ENCODE results near the gene CTSO. TPM values are rescaled to one million over a fixed set of nuclear protein-coding genes. Genes with fewer than 3 reads are reported as not detected.

Gene CTSO
- total and polyA plus RNA-seq, 2 of the 8 experiments (the other 6 are each of a cell fraction or from before 2014, with no cell fraction given) = 0.39 to 0.41 TPM

- Histone ChIP-seq H4K5ac (ENCODE audit: insufficient read length, low read depth, low read length) (no peak overlapping the region), H4K91ac (replicated peaks; ENCODE audit: insufficient read length, low read length) (no peak overlapping the region), H2AFZ (ENCODE audit: low read length) (no peak overlapping the region), H3K56ac (replicated peaks; ENCODE audit: insufficient read length, low read depth, low read length) (no peak overlapping the region), H3K27me3 (replicated peaks in 1 of 4; ENCODE audit: control insufficient read depth in 3 of 4, extremely low read depth in 1 of 4, insufficient read depth in 3 of 4, low read length in 3 of 4) (no peaks in the 10 kb centered on the region), H2BK120ac (replicated peaks; ENCODE audit: low read depth, low read length) (no peak overlapping the region), H4K20me1 (replicated peaks in 1 of 2; ENCODE audit: control insufficient read depth in 1 of 2, insufficient read depth in 2 of 2, low read length in 2 of 2) (no peaks in the 10 kb centered on the region), H3K27ac (ENCODE audit: low read depth, low read length) (no peak overlapping the region), H2BK5ac (ENCODE audit: low read depth, low read length) (no peak overlapping the region), H3K79me2 (ENCODE audit: control insufficient read depth in 1 of 2, insufficient read depth in 2 of 2, low read length in 2 of 2) (no peaks in the 10 kb centered on the region), H3K23ac (ENCODE audit: insufficient read length) (no peak overlapping the region), H3K14ac (ENCODE audit: insufficient read length) (no peak overlapping the region), H3K23me2 (ENCODE audit: low read depth, low read length) (no peaks in the 10 kb centered on the region), H3K4me3 (ENCODE audit: extremely low read depth in 1 of 4, insufficient read depth in 2 of 4, low read depth in 3 of 4, low read length in 4 of 4) (no peak overlapping the region), H2BK20ac (ENCODE audit: low read length) (no peak overlapping the region), H3K4me1 (replicated peaks in 1 of 4; ENCODE audit: control insufficient read depth in 3 of 4, insufficient read depth in 4 of 4, low read length in 3 of 4) (peaks cover 0 to 2% (median 0%) of the 10 kb centered on the region in 4 experiments; a peak in 1 of 7 replicates), H3K4ac (replicated peaks; ENCODE audit: insufficient read length, low read depth, low read length) (no peak overlapping the region), H3K9me3 (ENCODE audit: insufficient read depth in 2 of 2, low read depth in 1 of 2, low read length in 1 of 2) (no peaks in the 10 kb centered on the region), H2AK5ac (ENCODE audit: low read depth, low read length) (no peak overlapping the region), H2BK12ac (ENCODE audit: low read depth, low read length) (no peak overlapping the region), H3K18ac (ENCODE audit: extremely low read depth, low read length) (no peak overlapping the region), H3K9ac (replicated peaks in 1 of 4; ENCODE audit: extremely low read depth in 1 of 4, low read depth in 3 of 4, low read length in 3 of 4) (no peak overlapping the region), H3K79me1 (ENCODE audit: low read depth, low read length) (no peaks in the 10 kb centered on the region), H3K36me3 (ENCODE audit: control insufficient read depth in 2 of 4, insufficient read depth in 4 of 4, low read length in 3 of 4) (no peaks in the 10 kb centered on the region), H2BK15ac (ENCODE audit: low read length) (no peak overlapping the region), H3K4me2 (ENCODE audit: insufficient read depth in 1 of 2, low read depth in 2 of 2, low read length in 2 of 2) (no peak overlapping the region), H4K8ac (ENCODE audit: extremely low read depth, insufficient read depth, low read length) (no peak overlapping the region)
- FAIRE-seq (no peak), DNase-seq (ENCODE audit: low read depth in 1 of 2, low spot score in 2 of 2) (no peak)
- POLR2A ChIA-PET (ENCODE audit: partially characterized antibody) = no interaction called here
- CTCF ChIA-PET (ENCODE audit: partially characterized antibody) = no interaction called here
- 96% methylated on average over 2 of the region's 2 CpGs; no CpG with 5 or more reads in 1 of the 2 experiments for whole genome bisulfite sequencing, 2 experiments (ENCODE audit: extremely low coverage in 1 of 2, insufficient coverage in 1 of 2, insufficient read length in 1 of 2, insufficient replicate concordance in 2 of 2, low coverage in 1 of 2, low lambda C conversion rate in 2 of 2, missing lambda C conversion rate in 1 of 2)
- TF ChIP-seq TEAD4 (IDR thresholded peaks at IDR 0.05; ENCODE audit: low read depth, low read length) = no peak
- no peak for TF ChIP-seq HDAC2 (IDR thresholded peaks at IDR 0.05; ENCODE audit: borderline replicate concordance in 1 of 2, low read depth in 2 of 2, low read length in 2 of 2)
- no peak for TF ChIP-seq POLR2AphosphoS5 (IDR thresholded peaks at IDR 0.05; ENCODE audit: low read depth, low read length)
- TF ChIP-seq NANOG (IDR thresholded peaks at IDR 0.05; ENCODE audit: insufficient read depth, low read depth, low read length, poor library complexity, severe bottlenecking) = no peak
- TF ChIP-seq KDM4A (IDR thresholded peaks at IDR 0.05; ENCODE audit: low read depth, low read length, severe bottlenecking) = no peak
- TF ChIP-seq YY1 (IDR thresholded peaks at IDR 0.05; ENCODE audit: low read depth, low read length) = no peak
- TF ChIP-seq POLR2A (IDR thresholded peaks at IDR 0.05; ENCODE audit: control extremely low read depth in 1 of 2, low read depth in 2 of 2, low read length in 2 of 2) = no peak
- TF ChIP-seq TAF1 (IDR thresholded peaks at IDR 0.05; ENCODE audit: low read depth, low read length) = no peak
- no peak for TF ChIP-seq EP300 (IDR thresholded peaks at IDR 0.05; ENCODE audit: borderline replicate concordance in 1 of 2, low read depth in 2 of 2, low read length in 2 of 2)
Measured at GRCh38 chr4:155901013-155901412, 52.7 kb downstream of the CTSO start.
